Activated CD8-positive, alpha-beta T cell treated with anti-CD3 and anti-CD28 coated beads, Interleukin-2, amount 10 ng/mL, durations not matched to agents 7 days and 5 days (primary cell): ENCODE results near the gene TMEM147. TPM values are rescaled to one million over a fixed set of nuclear protein-coding genes. Genes with fewer than 3 reads are reported as not detected.

Experiments used
- ATAC-seq: fragments of 150-1000 bp; cut with Tn5 transposase; one replicate; pipeline ENCODE4 v1.10.0; 2021; ENCODE audit warnings: moderate library complexity
- CTCF ChIA-PET: fragments of 350-600 bp; sonication (Branson Sonifier 250); formaldehyde crosslinking; loops from one replicate; lab custom pipeline; 2021; ENCODE audit warnings: antibody characterized with exemption; lab: Charles Lee
- POLR2A ChIA-PET: fragments of 350-600 bp; sonication (Branson Sonifier 250); formaldehyde crosslinking; loops from one replicate; lab custom pipeline; 2021; ENCODE audit warnings: antibody characterized with exemption; lab: Charles Lee
- DNase-seq: peaks from one replicate; pipeline ENCODE4 v3.0.0-alpha.2; 2020
- H3K27ac Mint-ChIP-seq: one replicate; pipeline ENCODE4 v1.8.0; 2021; ENCODE audit warnings: mild to moderate bottlenecking, mixed read lengths
- H3K27me3 Mint-ChIP-seq: one replicate; pipeline ENCODE4 v1.8.0; 2021; ENCODE audit warnings: low read depth, mixed read lengths
- H3K36me3 Mint-ChIP-seq: one replicate; pipeline ENCODE4 v1.8.0; 2021; ENCODE audit warnings: low read depth, mixed read lengths
- H3K4me1 Mint-ChIP-seq: one replicate; pipeline ENCODE4 v1.8.0; 2021; ENCODE audit warnings: low read depth, mixed read lengths
- H3K4me3 Mint-ChIP-seq: one replicate; pipeline ENCODE4 v1.8.0; 2021; ENCODE audit warnings: mild to moderate bottlenecking, mixed read lengths
- H3K9me3 Mint-ChIP-seq: one replicate; pipeline ENCODE4 v1.8.0; 2022; ENCODE audit warnings: mixed read lengths; ENCODE audit not compliant: insufficient read depth
- total RNA-seq, 2 experiments: library from RNA; stranded (reverse); gene quantifications; one replicate each; pipeline ENCODE4 v1.2.3, GENCODE V29; 2021

Gene TMEM147
- total RNA-seq, 2 experiments from 2014 or later, result 53.3 to 54.1 TPM

- Mint-ChIP-seq H3K27ac (no peak overlapping the region), H3K27me3 (peaks cover 5% of the 10 kb centered on the region), H3K4me1 (peaks cover 2% of the 10 kb centered on the region), H3K36me3 (no peaks in the 10 kb centered on the region), H3K4me3 (no peak overlapping the region), H3K9me3 (no peaks in the 10 kb centered on the region)
- DNase-seq, result no peak
- ChIA-PET POLR2A (no interaction called here), CTCF (no interaction called here)
- ATAC-seq, result no peak
These were observed 22.6 kb upstream of the TMEM147 start for GRCh38 chr19:35522745-35523327.

- POLR2A ChIA-PET, result no interaction called here
- H3K27me3 Mint-ChIP-seq, result peaks cover 11% of the 10 kb centered on the region
- CTCF ChIA-PET, result no interaction called here
- H3K9me3 Mint-ChIP-seq, result no peaks in the 10 kb centered on the region
- no peaks in the 10 kb centered on the region for H3K36me3 Mint-ChIP-seq
- H3K4me1 Mint-ChIP-seq, result peaks cover 6% of the 10 kb centered on the region
- no peak overlapping the region for H3K27ac Mint-ChIP-seq
- no peak overlapping the region for H3K4me3 Mint-ChIP-seq
- DNase-seq, result no peak
- ATAC-seq, result no peak
These were observed 21.1 kb upstream of the TMEM147 start for GRCh38 chr19:35524181-35524837.

- no peaks in the 10 kb centered on the region for H3K9me3 Mint-ChIP-seq
- no peak overlapping the region for H3K4me3 Mint-ChIP-seq
- ChIA-PET CTCF (interaction anchor here (0.7 to 1.1 kb wide), 4 partner anchors 12 to 31 kb away, joined by 3 read pairs; no protein-coding TSS in a partner anchor), POLR2A (no interaction called here)
- no peaks in the 10 kb centered on the region for H3K36me3 Mint-ChIP-seq
- H3K27me3 Mint-ChIP-seq, result peaks cover 15% of the 10 kb centered on the region
- ATAC-seq, result no peak
- H3K27ac Mint-ChIP-seq, result no peak overlapping the region
- no peak for DNase-seq
- peaks cover 7% of the 10 kb centered on the region for H3K4me1 Mint-ChIP-seq
These were observed 19.6 kb upstream of the TMEM147 start for GRCh38 chr19:35525873-35526272.

- Mint-ChIP-seq H3K4me1 (peaks cover 17% of the 10 kb centered on the region), H3K27ac (no peak within 1 kb of the TSS), H3K27me3 (peaks cover 26% of the 10 kb centered on the region), H3K4me3 (no peak within 1 kb of the TSS), H3K9me3 (no peaks in the 10 kb centered on the region), H3K36me3 (no peaks in the 10 kb centered on the region)
- DNase-seq (no peak), ATAC-seq (no peak)
- ChIA-PET CTCF (no interaction called here), POLR2A (no interaction called here)
These were observed 17.0 kb upstream of the TMEM147 start, which contains the start of gene SBSN for GRCh38 chr19:35528218-35529038. TSS of gene SBSN (minus strand) at chr19:35528311. CDS start at chr19:35528281, 30 bp downstream.

GRCh38 chr19:35529241-35530218 lies 15.9 kb upstream of the TMEM147 start:
- H3K9me3 Mint-ChIP-seq, result no peaks in the 10 kb centered on the region
- ATAC-seq (no peak), DNase-seq (no peak)
- peaks cover 28% of the 10 kb centered on the region for H3K4me1 Mint-ChIP-seq
- ChIA-PET POLR2A (no interaction called here), CTCF (interaction anchor here (1.3 kb wide), 1 partner anchor 19 kb away, joined by 3 read pairs; no protein-coding TSS in a partner anchor)
- H3K27me3 Mint-ChIP-seq, result peaks cover 30% of the 10 kb centered on the region
- H3K4me3 Mint-ChIP-seq, result no peak overlapping the region
- H3K27ac Mint-ChIP-seq, result peak overlapping the region; percentile 25
- no peaks in the 10 kb centered on the region for H3K36me3 Mint-ChIP-seq

- no peak overlapping the region for H3K4me3 Mint-ChIP-seq
- ChIA-PET CTCF (interaction anchor here (1.7 kb wide), 1 partner anchor 21 kb away, joined by 5 read pairs; no protein-coding TSS in a partner anchor), POLR2A (no interaction called here)
- H3K27me3 Mint-ChIP-seq, result peaks cover 34% of the 10 kb centered on the region
- ATAC-seq (no peak), DNase-seq (no peak)
- H3K36me3 Mint-ChIP-seq, result no peaks in the 10 kb centered on the region
- no peaks in the 10 kb centered on the region for H3K9me3 Mint-ChIP-seq
- H3K4me1 Mint-ChIP-seq, result peaks cover 31% of the 10 kb centered on the region
- no peak overlapping the region for H3K27ac Mint-ChIP-seq
These were observed 14.1 kb upstream of the TMEM147 start for GRCh38 chr19:35531291-35531690.

- peak within 1 kb of the TSS; percentile 60 for H3K4me3 Mint-ChIP-seq
These were observed 12.1 kb upstream of the TMEM147 start, which contains the start of gene GAPDHS for GRCh38 chr19:35533201-35533821. TSS of gene GAPDHS (plus strand) at chr19:35533456. CDS start at chr19:35533528, 72 bp downstream.

GRCh38 chr19:35533822-35534392 lies 11.5 kb upstream of the TMEM147 start:
- Mint-ChIP-seq H3K27ac (peak overlapping the region; percentile 86), H3K4me3 (peak overlapping the region; percentile 60), H3K27me3 (peaks cover 30% of the 10 kb centered on the region), H3K9me3 (no peaks in the 10 kb centered on the region), H3K36me3 (no peaks in the 10 kb centered on the region), H3K4me1 (peaks cover 41% of the 10 kb centered on the region)
- CTCF ChIA-PET, result interaction anchor here (2.8 kb wide), 1 partner anchor 23 kb away, joined by 14 read pairs; no protein-coding TSS in a partner anchor
- DNase-seq (peak; percentile 71), ATAC-seq (peak; percentile 90)
- POLR2A ChIA-PET, result interaction anchor here (0.7 kb wide), 1 partner anchor 25 kb away, joined by 3 read pairs; no protein-coding TSS in a partner anchor

More at GRCh38 chr19:35533201-35533821, 12.1 kb upstream of the TMEM147 start, which contains the start of gene GAPDHS:
- no peaks in the 10 kb centered on the region for H3K36me3 Mint-ChIP-seq
- CTCF ChIA-PET, result interaction anchor here (2.8 kb wide), 1 partner anchor 23 kb away, joined by 14 read pairs; no protein-coding TSS in a partner anchor
- ATAC-seq (peak; percentile 18), DNase-seq (no peak)
- no peaks in the 10 kb centered on the region for H3K9me3 Mint-ChIP-seq
- peak within 1 kb of the TSS; percentile 86 for H3K27ac Mint-ChIP-seq
- H3K27me3 Mint-ChIP-seq, result peaks cover 34% of the 10 kb centered on the region
- POLR2A ChIA-PET, result interaction anchor here (0.6 to 0.7 kb wide), 2 partner anchors 26 to 1085 kb away, joined by 3 to 7 read pairs; no protein-coding TSS in a partner anchor
- peaks cover 41% of the 10 kb centered on the region for H3K4me1 Mint-ChIP-seq

- ATAC-seq, result no peak
- CTCF ChIA-PET, result interaction anchor here (1.1 to 2.8 kb wide), 2 partner anchors 13 to 24 kb away, joined by 4 to 14 read pairs; no protein-coding TSS in a partner anchor
- no peak overlapping the region for H3K27ac Mint-ChIP-seq
These were observed 10.5 kb upstream of the TMEM147 start for GRCh38 chr19:35534803-35535480.

More at GRCh38 chr19:35534803-35535480, 10.5 kb upstream of the TMEM147 start:
- DNase-seq, result no peak
- POLR2A ChIA-PET, result no interaction called here
- Mint-ChIP-seq H3K4me1 (peaks cover 44% of the 10 kb centered on the region), H3K27me3 (peaks cover 23% of the 10 kb centered on the region), H3K9me3 (no peaks in the 10 kb centered on the region), H3K36me3 (no peaks in the 10 kb centered on the region), H3K4me3 (no peak overlapping the region)
